Astrocyte (in vitro differentiated cells and primary cell): Measurements from ENCODE around the gene DOCK3.

Experiments used
- EZH2 ChIP-seq: IDR thresholded peaks from 2 replicates; pipeline ENCODE4 v1.6.1; 2012; ENCODE audit warnings: mild to moderate bottlenecking, low read length, inconsistent platforms; ENCODE audit not compliant: insufficient read depth
- TF ChIP-seq, protein P1 (sequence below): IDR thresholded peaks from 2 replicates; pipeline ENCODE4 v1.5.1; 2011; ENCODE audit warnings: low read depth, mild to moderate bottlenecking, inconsistent platforms, low read length, moderate library complexity; ENCODE audit not compliant: insufficient read depth

DNA sequence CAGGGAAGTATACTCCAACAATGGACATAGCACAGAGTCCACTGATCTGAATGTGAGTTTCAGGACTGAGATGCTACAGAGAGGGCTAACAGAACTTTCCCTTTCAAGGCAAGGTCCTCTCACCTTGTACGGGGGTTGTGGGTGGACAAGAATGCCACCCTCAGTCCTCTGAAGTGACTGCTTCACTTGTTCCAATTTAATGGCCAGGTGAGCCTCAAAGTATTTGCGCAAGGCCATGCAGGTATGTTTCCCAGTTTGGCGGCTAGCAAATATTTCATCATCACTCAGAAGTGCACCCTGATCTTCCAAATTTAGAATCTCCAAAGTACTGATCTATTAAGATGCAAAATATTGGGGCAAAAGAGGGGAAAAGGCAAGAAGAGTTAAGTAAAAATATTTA is 754.4 kb downstream of the DOCK3 start:
- TF ChIP-seq, protein P1, sequence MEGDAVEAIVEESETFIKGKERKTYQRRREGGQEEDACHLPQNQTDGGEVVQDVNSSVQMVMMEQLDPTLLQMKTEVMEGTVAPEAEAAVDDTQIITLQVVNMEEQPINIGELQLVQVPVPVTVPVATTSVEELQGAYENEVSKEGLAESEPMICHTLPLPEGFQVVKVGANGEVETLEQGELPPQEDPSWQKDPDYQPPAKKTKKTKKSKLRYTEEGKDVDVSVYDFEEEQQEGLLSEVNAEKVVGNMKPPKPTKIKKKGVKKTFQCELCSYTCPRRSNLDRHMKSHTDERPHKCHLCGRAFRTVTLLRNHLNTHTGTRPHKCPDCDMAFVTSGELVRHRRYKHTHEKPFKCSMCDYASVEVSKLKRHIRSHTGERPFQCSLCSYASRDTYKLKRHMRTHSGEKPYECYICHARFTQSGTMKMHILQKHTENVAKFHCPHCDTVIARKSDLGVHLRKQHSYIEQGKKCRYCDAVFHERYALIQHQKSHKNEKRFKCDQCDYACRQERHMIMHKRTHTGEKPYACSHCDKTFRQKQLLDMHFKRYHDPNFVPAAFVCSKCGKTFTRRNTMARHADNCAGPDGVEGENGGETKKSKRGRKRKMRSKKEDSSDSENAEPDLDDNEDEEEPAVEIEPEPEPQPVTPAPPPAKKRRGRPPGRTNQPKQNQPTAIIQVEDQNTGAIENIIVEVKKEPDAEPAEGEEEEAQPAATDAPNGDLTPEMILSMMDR: no peak
- TF ChIP-seq EZH2: no peak
